NCI-H1417 treated with DMSO at 0.1 percent for 48 hours (cell line): Measurements from ENCODE around the gene LAMA1.
"Not testable (repeated sequence)": the region's sequence is repeated elsewhere in the genome, so short reads cannot be mapped to it uniquely, and the experiment has no call there.

Experiments
- DNase-seq: peaks from one replicate; lab custom pipeline; 2025; lab: John Stamatoyannopoulos, UW

LAMA1 gene

GRCh38 chr18:6949800-6950586, 167.6 kb downstream of the LAMA1 start:
- DNase-seq: no peak

DNA sequence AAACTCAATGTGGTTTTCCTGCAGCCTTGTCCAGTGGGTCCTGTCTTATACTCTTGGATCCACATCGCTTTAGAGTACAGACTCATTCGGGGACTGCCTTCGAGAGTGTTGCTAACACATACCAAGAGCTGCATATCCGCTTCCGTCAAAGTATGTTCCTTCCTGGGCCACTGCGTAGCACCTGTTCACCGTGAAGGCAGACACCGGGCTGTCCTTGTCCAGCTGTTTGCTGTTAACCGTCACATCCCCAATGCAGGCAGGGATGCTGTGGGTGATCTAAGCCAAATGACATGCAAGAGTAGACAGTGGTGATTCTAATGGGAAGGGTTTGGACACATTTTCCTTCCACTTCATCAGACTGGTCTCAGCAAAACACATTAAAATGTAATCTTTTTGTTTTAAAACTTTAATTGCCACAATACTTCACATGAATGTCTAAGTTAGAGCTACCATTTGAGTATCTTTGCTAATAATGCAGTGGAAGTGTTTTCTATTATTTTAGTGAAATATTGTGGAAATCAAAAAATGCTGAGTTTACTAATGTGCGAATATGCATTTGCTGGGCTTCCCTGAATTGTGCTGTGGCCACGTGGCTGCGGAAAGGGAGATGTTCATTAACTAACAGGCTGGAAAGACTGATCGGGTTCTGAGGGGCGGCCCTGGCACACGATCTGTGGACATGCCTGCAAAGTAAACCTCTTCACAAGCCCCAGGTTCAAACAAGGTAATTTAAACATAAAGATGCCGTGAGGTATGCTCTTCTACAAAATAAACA, 169.1 kb downstream of the LAMA1 start:
- DNase-seq: no peak

- DNase-seq: no peak
Measured at GRCh38 chr18:6947338-6948030, 170.1 kb downstream of the LAMA1 start.

DNA sequence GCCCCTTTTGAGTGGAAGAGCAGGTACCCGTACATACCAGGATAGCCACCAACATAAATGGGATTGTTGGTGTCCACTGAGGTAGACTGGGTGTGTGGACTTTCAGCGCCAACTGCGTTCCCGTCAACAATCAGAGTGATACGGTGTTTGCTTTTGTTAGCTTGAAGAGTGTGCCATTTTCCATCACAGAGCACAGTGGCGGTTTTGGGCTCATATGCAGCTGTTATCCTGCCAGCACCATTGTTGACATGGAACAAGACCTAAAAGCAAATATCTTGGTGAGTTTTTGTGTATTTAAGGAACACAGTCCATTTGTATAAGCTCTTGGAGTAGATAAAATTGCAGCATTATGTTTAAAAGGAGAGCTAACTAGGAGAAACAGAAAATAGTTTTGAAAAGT, 174.5 kb downstream of the LAMA1 start:
- DNase-seq: no peak

GRCh38 chr18:6942742-6943141, 174.9 kb downstream of the LAMA1 start:
- no peak for DNase-seq

GRCh38 chr18:6941996-6942395, 175.6 kb downstream of the LAMA1 start:
- DNase-seq: no peak

- no peak for DNase-seq
Measured at GRCh38 chr18:6940451-6940850, 177.1 kb downstream of the LAMA1 start.

DNA sequence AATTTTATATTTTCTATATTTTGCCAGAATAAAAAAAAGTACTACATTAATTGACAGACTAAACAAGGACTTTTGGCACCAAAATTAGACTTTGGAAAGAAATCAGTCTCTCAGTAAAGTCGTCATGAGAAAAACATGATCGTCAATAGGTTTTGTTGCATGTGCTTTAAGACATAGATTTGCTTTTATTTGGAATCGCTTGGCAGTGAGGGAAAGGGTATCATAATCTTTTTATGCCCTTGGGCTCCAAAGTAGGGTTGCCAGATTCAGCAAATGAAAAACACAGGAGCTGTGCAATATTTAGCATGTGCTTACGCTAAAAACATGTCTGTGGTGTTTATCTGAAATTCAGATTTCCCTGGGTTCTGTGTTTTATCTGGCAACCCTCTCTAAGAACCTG, 177.6 kb downstream of the LAMA1 start:
- DNase-seq: no peak

GRCh38 chr18:6938403-6938802, 179.2 kb downstream of the LAMA1 start:
- DNase-seq: not testable (repeated sequence)

GRCh38 chr18:6938003-6938402, 179.6 kb downstream of the LAMA1 start:
- DNase-seq: no peak

- DNase-seq: no peak
Measured at GRCh38 chr18:6934859-6935258, 182.7 kb downstream of the LAMA1 start.

DNA sequence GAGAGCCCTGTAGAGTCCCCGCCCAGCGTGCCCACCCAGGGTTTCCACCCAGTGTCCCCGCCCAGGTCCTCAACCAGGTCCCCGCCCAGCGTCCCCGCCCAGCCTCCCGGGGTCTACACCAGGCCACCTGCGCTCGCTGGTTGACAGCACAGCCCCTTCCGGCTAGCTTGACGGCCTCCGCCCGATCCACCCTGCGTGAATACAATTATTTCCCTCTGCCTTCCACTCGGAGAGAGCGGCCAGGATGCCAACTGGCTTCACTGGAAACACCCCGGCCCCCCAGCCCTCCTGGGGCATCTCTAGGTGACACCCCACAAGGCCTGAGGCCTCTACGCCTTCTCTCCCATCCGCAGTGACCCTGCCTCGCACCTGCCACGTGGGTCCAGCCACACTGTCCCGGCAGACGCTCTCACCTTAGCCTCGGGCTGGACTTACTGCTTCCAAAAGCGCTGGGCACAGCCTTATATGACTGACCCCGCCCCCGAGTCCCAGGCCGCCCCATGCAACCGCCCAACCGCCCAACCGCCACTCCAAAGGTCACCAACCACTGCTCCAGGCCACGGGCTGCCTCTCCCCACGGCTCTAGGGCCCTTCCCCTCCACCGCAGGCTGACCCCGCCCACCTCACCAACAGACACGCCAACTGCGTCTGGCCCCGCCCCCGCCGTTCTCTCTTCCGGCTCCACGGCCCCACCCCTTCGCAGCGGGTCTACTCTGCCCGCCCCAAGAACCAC, 188.1 kb downstream of the LAMA1 start:
- DNase-seq: no peak

DNA sequence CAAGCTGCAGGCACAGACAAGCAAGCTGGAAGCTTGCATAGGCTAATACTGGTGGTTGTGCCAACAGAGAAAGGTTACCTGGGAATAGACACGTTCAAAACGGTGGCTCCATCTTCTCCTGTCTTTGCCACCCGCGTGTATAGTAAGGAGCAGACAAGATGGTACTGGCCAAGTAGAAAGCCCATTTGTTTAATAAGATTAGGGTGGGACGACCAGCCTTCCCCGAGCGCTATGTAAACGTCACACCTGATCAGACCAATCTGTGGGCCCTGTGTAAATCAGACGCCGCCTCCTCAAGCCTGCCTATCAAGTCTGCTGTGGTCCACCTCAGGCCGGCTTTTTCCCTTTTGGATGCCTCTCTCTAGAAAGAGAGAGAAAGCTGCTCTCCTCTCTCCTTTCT, 189.2 kb downstream of the LAMA1 start:
- DNase-seq: no peak

GRCh38 chr18:6927153-6927552, 190.4 kb downstream of the LAMA1 start:
- DNase-seq: no peak

GRCh38 chr18:6923220-6923619, 194.4 kb downstream of the LAMA1 start:
- no peak for DNase-seq

DNA sequence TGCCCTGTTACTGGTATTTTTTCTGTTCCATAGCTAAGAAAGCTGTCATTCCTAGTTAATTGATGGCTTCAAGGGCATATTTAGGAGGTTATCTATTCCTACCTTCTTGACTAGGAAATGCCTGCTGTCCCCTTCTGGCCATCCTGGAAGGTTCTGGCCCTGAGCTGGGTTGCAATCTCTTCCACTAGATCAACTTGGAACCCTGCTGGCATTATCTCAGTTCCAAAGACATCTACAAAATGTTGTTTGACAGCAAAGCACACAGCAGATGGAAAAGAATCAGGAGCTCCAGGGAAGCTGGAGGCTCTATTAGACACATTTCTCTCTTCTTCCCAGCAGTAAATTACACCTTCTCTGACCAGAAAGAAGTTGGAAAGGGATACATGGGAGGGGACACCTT, 196.0 kb downstream of the LAMA1 start:
- no peak for DNase-seq

DNA sequence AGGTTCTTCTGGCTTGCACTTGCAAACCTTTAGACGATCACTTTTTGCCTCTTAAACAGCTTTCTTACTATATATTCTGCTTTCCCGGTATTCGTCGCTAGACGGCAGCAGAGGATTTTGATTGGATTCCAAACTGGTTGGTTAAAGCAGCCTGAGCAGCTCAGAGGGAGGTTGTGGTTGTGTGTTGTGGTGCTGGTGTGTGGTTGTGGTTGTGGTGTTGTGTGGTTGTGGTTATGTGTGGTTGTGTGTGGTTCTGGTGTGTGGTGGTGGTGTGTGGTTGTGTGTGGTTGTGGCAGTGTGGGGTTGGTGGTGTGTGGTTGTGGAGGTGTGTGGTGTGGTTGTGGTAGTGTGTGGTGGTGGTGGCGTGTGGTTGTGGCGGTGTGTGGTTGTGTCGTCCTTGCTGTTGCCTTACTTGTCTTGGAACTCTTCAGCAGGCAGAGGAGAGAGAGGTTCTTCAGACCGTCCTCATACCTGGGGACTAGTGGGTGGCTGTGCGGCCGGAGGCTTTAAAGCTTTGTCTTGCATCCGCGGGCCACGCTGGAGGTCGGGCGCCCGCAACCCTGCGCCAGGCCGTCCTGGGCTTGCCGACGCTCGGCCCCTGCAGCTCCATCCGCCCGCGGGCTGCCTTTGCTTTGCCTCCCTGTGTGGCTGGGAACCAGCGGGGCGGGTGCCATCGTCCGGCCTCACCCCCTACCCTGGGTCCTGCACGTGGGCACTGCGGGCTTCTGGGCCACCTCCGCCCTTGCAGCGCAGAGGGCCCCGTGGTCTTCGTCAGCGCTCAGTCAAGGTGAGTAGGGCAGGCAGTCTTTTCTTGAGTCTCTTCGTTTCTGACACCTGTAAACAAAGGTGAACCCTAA, 197.3 kb downstream of the LAMA1 start:
- no peak for DNase-seq

DNA sequence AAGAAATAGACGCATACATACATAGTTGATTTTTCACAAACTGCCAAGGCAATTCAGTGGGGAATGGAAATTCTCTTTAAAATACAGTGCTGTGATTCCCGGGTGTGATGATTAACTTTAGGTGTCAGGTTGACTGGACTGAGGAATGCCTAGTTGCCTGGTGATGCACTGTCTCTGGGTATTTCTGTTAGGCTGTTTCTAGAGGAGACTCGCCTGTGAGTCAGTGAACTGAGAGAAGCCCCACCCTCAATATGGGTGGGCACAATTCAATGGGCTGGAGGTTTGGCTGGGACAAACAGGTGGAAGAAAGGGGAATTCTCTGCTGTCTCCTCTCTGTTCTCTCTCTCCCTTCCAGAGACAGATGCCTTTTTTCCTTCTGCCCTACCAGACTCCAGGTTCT, 200.5 kb downstream of the LAMA1 start:
- no peak for DNase-seq

- DNase-seq: no peak
Measured at GRCh38 chr18:6901286-6901926, 216.2 kb downstream of the LAMA1 start.

- DNase-seq: no peak
Measured at GRCh38 chr18:6891788-6892187, 225.8 kb downstream of the LAMA1 start.
